GM18511 (cell line): ENCODE data around the gene R3HDM2.

ENCODE experiments used
- ATAC-seq: cut with Tn5 transposase; IDR thresholded peaks from one replicate; pipeline ENCODE4 v1.9.1; 2021; ENCODE audit warnings: mild to moderate bottlenecking, moderate library complexity; ENCODE audit not compliant: unreplicated experiment

The R3HDM2 gene

GRCh38 chr12:57219993-57220754 is 210.7 kb downstream of the R3HDM2 start:
- ATAC-seq = no peak

GRCh38 chr12:57219205-57219992 is 211.4 kb downstream of the R3HDM2 start:
- no peak for ATAC-seq

- ATAC-seq = no peak
Observed at GRCh38 chr12:57218030-57218853, 212.6 kb downstream of the R3HDM2 start.

GRCh38 chr12:57216921-57217879 is 213.6 kb downstream of the R3HDM2 start:
- ATAC-seq = no peak

- peak; percentile 29 for ATAC-seq
Observed at GRCh38 chr12:57216014-57216911, 214.6 kb downstream of the R3HDM2 start, which contains the start of gene NXPH4. Gene NXPH4 (plus strand): TSS chr12:57216794. CDS start chr12:57216970, 176 bp downstream.

- peak; percentile 53 for ATAC-seq
Observed at GRCh38 chr12:57215668-57216013, 215.2 kb downstream of the R3HDM2 start.

- no peak for ATAC-seq
Observed at GRCh38 chr12:57215065-57215464, 215.8 kb downstream of the R3HDM2 start.

GRCh38 chr12:57214398-57214781 is 216.5 kb downstream of the R3HDM2 start:
- peak; percentile 42 for ATAC-seq

- no peak for ATAC-seq
Observed at GRCh38 chr12:57213763-57214397, 217.0 kb downstream of the R3HDM2 start.

- ATAC-seq = no peak
Observed at GRCh38 chr12:57213058-57213715, 217.7 kb downstream of the R3HDM2 start.

- ATAC-seq = no peak
Observed at GRCh38 chr12:57212701-57213057, 218.2 kb downstream of the R3HDM2 start.

GRCh38 chr12:57211791-57212700 is 218.8 kb downstream of the R3HDM2 start:
- no peak for ATAC-seq

GRCh38 chr12:57210926-57211692 is 219.7 kb downstream of the R3HDM2 start:
- no peak for ATAC-seq

- ATAC-seq = no peak
Observed at GRCh38 chr12:57210461-57210860, 220.4 kb downstream of the R3HDM2 start.

- no peak for ATAC-seq
Observed at GRCh38 chr12:57209916-57210315, 220.9 kb downstream of the R3HDM2 start.

GRCh38 chr12:57208631-57209282 is 222.1 kb downstream of the R3HDM2 start:
- ATAC-seq = no peak
